CMK (cell line): Measurements from ENCODE around the gene AOC2.
A peak's percentile ranks its signal among the peaks of the same experiment; 100 is the strongest.

Source experiments
- DNase-seq: peaks from one replicate; pipeline ENCODE4 v3.0.0-alpha.2; 2010; ENCODE audit warnings: low read depth

AOC2 gene

DNA sequence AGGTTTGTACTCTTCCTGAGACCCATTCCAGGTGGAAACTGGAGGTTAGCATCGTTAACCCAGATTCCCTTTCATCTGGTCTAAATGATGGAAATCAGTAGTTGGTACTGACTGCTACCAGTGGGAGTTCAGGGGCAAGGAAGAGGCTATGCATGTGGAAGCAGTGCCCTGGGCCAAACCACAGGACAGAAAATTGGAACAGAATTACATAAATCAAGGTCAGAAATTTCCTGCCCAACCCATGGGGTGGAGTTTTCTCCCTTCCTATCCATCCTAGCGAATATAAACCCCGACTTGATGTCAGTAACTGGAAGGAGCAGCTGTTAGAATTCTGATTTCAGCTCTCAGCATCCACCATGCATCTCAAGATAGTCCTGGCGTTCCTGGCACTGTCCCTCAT, at the start of gene AOC2:
AOC2 (plus strand) TSS at position 310 of the 400 bp plus-strand sequence; CDS start at position 357, 47 bp downstream.
- DNase-seq = no peak

- no peak for DNase-seq
These were observed 49.3 kb upstream of the AOC2 start for GRCh38 chr17:42795061-42795460.

- no peak for DNase-seq
These were observed 48.9 kb upstream of the AOC2 start for GRCh38 chr17:42795465-42795864.

GRCh38 chr17:42796066-42796758, 48.2 kb upstream of the AOC2 start:
- no peak for DNase-seq

DNA sequence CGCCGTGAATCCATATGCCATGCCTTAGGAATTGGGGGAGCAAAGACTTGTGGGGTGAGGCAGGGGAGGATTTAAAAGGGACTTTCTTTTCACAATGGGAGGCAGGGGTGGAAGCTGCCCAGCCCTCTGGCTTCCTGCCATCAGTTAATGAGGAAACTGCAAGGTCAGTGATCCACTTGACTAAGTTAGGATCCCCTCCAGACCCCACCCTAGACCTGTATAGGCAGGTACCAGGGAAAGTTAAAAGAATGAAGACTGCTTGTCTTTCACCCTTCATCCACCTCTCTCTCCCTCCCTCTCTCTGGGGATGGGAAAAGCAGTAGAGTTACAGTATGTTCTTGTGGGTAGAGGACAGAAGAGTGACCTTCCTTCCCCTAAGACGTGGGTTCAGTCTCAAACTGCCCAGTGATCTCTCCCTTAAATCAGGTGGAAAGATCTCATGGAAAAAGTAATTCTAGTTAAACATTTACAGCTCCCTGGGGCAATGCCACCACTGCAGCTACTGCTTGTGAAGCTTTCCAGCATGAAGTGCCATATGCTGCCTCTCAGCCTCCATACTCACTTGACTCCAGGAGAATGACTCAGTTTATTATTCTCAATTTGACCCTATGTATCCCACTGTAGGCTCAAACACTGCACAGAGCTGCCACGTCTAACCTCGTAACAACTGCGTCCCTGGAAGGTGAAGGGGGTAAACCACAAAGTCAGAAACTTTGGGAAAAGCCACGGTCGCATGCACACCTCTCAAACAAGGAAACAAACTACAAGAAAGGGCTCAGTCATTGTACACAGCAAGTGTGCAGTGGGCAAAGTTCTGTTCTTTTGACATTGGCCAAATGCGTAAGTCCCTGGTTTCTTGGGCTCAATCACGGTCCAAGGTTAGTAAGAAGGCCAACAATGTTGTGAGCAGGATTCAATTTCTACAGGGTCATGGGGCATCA, 47.0 kb upstream of the AOC2 start:
- DNase-seq = no peak

DNA sequence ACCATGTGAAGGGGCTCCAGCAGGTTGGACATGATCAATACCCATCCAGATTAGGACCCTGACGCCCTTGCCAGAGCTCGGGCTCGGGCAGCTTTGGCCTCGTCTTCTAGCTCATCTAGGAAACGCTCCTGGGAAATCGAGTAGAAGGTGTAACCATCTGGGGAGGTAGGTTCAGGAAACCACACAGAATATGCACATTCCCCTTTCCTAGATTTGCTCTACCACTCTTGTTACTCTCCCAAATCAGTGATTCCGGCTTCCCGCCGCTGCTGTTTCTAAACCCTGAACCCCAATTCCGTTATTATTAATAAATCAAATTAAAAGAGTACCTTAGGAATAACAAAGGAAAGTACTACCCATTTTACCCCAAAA, 46.4 kb upstream of the AOC2 start:
- DNase-seq = no peak

DNA sequence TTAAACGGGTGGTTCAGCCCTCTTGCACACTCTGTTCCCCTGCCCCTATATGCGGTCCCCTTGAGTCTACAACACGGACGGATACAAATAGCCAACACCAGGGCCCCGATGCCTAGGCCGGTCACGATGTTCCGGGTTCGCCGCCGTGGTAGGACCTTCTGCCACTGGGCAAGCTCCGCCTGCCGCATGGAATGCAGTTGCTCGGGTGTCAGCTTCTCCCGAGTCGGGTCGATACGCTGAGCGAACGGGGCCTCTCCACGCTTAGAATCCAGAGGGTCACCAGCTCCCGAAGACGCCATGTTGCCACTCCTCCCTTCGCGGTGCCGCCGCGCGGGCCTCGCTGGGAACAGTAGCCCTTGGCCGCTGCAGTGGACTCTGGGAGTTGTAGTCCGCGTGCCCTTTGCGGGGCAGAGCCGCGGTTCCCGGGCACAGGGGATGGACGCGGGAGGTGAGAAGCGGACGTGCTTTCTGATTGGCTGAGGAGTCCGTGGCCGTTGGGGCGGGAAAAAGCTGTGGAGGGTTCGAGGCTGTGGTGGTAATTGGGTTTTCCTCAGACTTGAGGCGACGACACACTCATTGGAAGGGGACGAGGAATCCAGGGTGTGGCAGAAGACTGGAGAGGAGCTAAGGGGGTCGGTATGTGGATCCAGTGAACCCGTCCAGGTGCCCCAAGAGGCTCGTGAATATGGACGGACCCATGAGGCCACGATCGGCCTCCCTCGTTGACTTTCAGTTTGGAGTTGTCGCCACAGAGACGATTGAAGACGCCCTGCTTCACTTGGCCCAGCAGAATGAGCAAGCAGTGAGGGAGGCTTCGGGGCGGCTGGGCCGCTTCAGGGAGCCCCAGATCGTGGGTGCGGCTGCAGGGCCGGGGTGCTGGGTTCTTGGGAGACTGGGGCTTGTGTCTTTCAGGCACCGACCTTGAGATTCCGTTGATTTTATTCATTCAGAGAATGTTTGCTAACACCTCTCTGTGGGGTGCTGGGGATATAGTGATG, 45.7 kb upstream of the AOC2 start, which contains the start of the genes CNTD1 and COA3:
CNTD1 (plus strand) TSS at position 479 of the 998 bp plus-strand sequence; CDS start at position 686, 207 bp downstream.
COA3 (minus strand) TSS at position 322 of the 998 bp plus-strand sequence; CDS start at position 299, 23 bp downstream.
- peak; percentile 56 for DNase-seq

GRCh38 chr17:42803074-42803883, 41.1 kb upstream of the AOC2 start:
- DNase-seq = no peak

GRCh38 chr17:42804918-42805367, 39.4 kb upstream of the AOC2 start:
- no peak for DNase-seq

DNA sequence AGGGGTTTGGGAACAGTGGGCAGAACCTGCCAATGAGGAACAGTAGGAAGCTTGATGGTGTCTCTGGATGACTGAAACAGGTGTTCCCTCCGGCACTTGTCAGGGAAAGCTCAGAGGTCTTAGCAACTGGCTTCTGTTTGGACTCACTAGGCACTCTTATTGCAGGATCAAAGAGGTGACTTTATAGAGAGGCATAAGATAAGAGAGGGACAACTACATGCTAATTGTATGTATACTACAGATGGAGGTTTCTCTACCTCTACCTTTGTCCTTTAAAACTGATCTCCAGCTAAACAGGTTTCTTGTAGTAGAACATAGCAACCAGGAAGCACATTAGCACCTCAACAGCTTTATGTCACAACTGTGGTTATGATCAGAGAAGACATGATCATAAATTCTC, 38.1 kb upstream of the AOC2 start:
- DNase-seq = no peak

- no peak for DNase-seq
These were observed 35.1 kb upstream of the AOC2 start for GRCh38 chr17:42809250-42809649.

DNA sequence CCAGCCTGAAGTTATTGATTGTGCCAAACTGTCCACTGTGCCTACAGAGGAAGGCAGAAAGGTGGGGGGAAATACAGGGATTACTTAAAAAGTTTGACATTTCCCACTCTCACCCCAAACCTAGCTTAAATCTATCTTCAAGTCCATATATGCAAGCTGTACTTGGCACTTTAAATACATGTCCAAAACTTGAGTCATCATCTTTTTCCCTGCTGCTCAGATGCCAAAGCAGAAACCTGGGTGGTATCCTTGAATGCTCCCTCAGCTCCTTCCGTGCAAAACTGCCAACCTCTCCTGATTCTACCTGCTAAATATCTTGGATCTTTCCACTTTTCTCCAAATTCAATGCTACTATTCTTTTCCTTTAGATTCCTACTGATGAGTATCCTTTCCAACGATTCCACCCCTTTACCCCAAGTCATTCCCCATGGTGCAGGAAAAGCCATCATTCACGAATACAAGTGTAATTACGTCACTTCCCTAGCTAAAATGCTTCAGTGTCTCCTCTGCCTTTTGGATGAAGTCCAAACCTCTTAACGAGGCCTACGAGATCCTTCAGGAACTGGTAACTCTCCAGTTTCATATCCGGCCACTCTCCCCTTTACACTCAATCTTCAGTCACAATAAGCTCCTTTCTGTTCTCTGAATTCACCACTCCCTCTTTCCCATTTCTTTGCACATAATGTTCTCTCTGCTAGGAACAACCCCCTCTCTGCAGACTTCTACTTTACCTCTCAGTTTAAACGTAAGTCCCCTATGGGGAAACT, 29.6 kb upstream of the AOC2 start:
- no peak for DNase-seq

GRCh38 chr17:42817866-42818265, 26.5 kb upstream of the AOC2 start:
- DNase-seq = no peak

DNA sequence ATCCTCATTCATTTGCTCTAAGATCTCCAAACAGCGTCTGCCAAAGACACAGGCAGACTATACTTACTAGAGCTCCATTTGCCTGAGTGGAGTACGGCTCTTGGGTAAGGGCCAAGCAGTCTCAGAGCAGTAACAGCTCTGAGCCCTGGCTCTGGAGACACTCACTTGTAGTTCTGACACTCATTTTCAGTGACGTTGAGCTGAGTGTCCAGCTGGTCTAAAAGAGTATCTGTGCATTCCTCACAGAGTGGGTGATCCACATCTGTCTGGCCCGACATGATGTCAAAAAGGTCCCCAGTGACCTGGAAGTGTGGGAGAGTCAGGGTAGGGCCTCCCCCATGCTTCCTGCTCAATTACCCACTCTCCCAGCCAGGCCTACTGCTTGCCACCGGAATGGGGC, 26.0 kb upstream of the AOC2 start:
- no peak for DNase-seq

DNA sequence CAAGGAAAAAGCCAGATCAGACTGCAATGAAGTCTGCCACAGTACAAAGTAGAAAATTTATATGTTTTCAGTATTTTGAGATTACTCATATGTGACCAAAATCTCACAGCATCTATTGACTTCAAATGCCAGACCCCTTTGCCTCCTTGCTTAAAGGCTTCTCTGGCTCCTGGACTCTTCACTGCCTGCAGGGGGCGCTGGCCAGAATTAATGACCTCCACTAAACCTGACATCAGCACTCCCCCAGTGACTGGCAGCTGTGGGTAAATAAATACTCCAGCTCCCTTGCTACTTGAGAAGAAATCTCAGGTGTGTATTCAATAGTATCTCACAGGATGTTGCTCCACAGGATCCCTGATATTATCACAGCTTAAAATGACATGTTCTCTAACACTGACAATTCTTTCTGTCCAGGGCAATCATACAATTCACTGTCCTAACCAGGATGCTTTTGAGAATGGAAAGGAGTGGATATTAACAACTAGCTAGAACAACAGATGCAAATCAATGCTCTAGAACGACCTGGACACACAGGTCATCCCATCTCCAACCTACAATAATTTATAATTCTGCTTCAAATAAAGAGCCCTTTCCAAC, 24.3 kb upstream of the AOC2 start:
- DNase-seq = no peak

GRCh38 chr17:42821176-42821575, 23.2 kb upstream of the AOC2 start:
- no peak for DNase-seq

- DNase-seq = no peak
These were observed 16.9 kb upstream of the AOC2 start for GRCh38 chr17:42827472-42827871.

- DNase-seq = no peak
These were observed 13.4 kb upstream of the AOC2 start for GRCh38 chr17:42830971-42831370.

DNA sequence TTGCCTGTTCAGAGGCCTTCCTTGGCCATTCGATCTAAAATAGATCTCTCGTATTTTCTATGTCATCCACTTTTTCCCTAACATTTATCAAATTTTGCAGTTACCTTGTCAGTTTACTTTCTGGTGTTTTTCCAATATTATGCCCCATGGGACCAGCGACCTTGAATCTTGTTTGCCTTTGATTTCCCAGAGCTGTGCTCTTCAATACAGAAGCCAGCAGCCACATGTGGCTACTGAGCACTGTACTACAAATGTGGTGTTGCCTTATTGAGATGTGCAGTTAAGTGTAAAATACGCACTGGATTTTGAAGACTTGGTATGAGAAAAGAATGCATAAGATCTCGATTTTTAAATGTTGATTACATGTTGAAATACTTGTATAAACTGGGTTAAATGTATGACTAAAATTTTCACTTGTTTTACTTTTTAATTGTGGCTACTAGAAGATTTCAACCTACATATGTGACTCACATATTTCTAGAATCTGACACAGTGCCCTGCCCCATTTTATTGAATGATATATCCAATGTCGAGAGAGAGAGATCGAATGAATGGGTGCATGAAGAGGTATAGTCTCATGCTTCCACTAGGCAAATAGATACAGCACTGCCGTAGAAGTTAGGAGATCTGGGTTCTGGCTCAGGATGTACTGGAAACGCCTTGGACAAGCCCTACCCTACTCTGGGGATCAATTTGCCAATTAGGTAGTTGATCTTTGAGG, 12.0 kb upstream of the AOC2 start:
- DNase-seq = no peak
